HEK293 (cell line): ENCODE results near the gene C1QC.
A peak's percentile ranks its signal among the peaks of the same experiment; 100 is the strongest.

ENCODE experiments used
- CTCF ChIA-PET: fragments of 350-600 bp; formaldehyde crosslinking; extraction: SDS; loops from one replicate; lab custom pipeline; 2021; ENCODE audit warnings: antibody characterized with exemption; lab: Yijun Ruan, JAX
- POLR2A ChIA-PET: fragments of 300-600 bp; formaldehyde crosslinking; extraction: SDS; loops from one replicate; lab custom pipeline; 2020; ENCODE audit warnings: antibody characterized with exemption, inconsistent platforms; lab: Yijun Ruan, JAX
- H3K27ac ChIP-seq: fragments of 200-500 bp; sonication (Bioruptor generic); 2 replicates; pipeline ENCODE4 v1.5.1; 2014; ENCODE audit warnings: low read depth, low read length, control low read depth, inconsistent platforms; ENCODE audit errors: extremely low read depth
- H3K36me3 ChIP-seq, 2 experiments: fragments of 200-500 bp in 1 of 2; sonication (Bioruptor generic) in 1 of 2; 1 replicate in 1 of 2; 2 replicates in 1 of 2; pipeline ENCODE4 v1.5.1; 2014 to 2017; ENCODE audit warnings: inconsistent platforms in 2 of 2, low read length in 2 of 2; ENCODE audit not compliant: control insufficient read depth in 2 of 2, insufficient read depth in 1 of 2
- H3K4me1 ChIP-seq: fragments of 200-500 bp; sonication (Bioruptor generic); 2 replicates; pipeline ENCODE4 v1.5.1; 2014; ENCODE audit warnings: mild to moderate bottlenecking, low read length, inconsistent platforms; ENCODE audit not compliant: control insufficient read depth, insufficient read depth
- H3K4me3 ChIP-seq: 2 replicates; pipeline ENCODE4 v1.5.1; 2011; ENCODE audit warnings: low read depth, mild to moderate bottlenecking, control low read depth, low read length, moderate library complexity
- H3K9me3 ChIP-seq: fragments of 200-500 bp; sonication (Bioruptor generic); 2 replicates; pipeline ENCODE4 v1.5.1; 2014; ENCODE audit warnings: low read depth, low read length, inconsistent platforms; ENCODE audit not compliant: control insufficient read depth, insufficient read depth
- IKZF3 ChIP-seq: fragments of 450-650 bp; IDR thresholded peaks from 2 replicates; pipeline ENCODE4 v1.5.0; 2018; ENCODE audit warnings: missing biosample characterization, mild to moderate bottlenecking, missing genetic modification characterization, moderate library complexity
- KLF1 ChIP-seq: fragments of 450-650 bp; formaldehyde crosslinking; IDR thresholded peaks from 2 replicates; pipeline ENCODE4 v1.5.1; 2016; ENCODE audit warnings: missing biosample characterization, missing genetic modification characterization
- KLF10 ChIP-seq: fragments of 450-650 bp; IDR thresholded peaks from 2 replicates; pipeline ENCODE4 v1.5.1; 2018; ENCODE audit warnings: missing biosample characterization, mild to moderate bottlenecking, missing genetic modification characterization
- ZIC2 ChIP-seq: fragments of 450-650 bp; formaldehyde crosslinking; IDR thresholded peaks from 2 replicates; pipeline ENCODE4 v1.5.1; 2016; ENCODE audit warnings: missing biosample characterization, missing genetic modification characterization
- ZNF280C ChIP-seq: fragments of 450-650 bp; formaldehyde crosslinking; IDR thresholded peaks from 2 replicates; pipeline ENCODE4 v1.5.1; 2016; ENCODE audit warnings: missing biosample characterization, missing genetic modification characterization
- ZNF350 ChIP-seq: fragments of 450-650 bp; formaldehyde crosslinking; IDR thresholded peaks from 2 replicates; pipeline ENCODE4 v1.5.0; 2017; ENCODE audit warnings: missing biosample characterization, mild to moderate bottlenecking, missing genetic modification characterization
- ZNF530 ChIP-seq: fragments of 450-650 bp; formaldehyde crosslinking; IDR thresholded peaks from 2 replicates; pipeline ENCODE4 v1.5.1; 2016; ENCODE audit warnings: low read depth, missing biosample characterization, missing genetic modification characterization
- ZNF623 ChIP-seq: fragments of 450-650 bp; formaldehyde crosslinking; IDR thresholded peaks from 2 replicates; pipeline ENCODE4 v1.5.1; 2016; ENCODE audit warnings: missing biosample characterization, missing genetic modification characterization
- ZNF658 ChIP-seq: fragments of 450-650 bp; formaldehyde crosslinking; IDR thresholded peaks from 2 replicates; pipeline ENCODE4; 2016; ENCODE audit warnings: missing biosample characterization, missing genetic modification characterization
- ZNF670 ChIP-seq: fragments of 450-650 bp; formaldehyde crosslinking; IDR thresholded peaks from 2 replicates; pipeline ENCODE4 v1.5.1; 2016; ENCODE audit warnings: missing biosample characterization, missing genetic modification characterization, low read depth
- ZNF76 ChIP-seq: fragments of 450-650 bp; formaldehyde crosslinking; IDR thresholded peaks from 2 replicates; pipeline ENCODE4; 2016; ENCODE audit warnings: low read depth, missing biosample characterization, missing genetic modification characterization, borderline replicate concordance
- ZNF768 ChIP-seq: fragments of 450-650 bp; formaldehyde crosslinking; IDR thresholded peaks from 2 replicates; pipeline ENCODE4 v1.5.1; 2018; ENCODE audit warnings: missing biosample characterization, mild to moderate bottlenecking, missing genetic modification characterization
- ZSCAN23 ChIP-seq: fragments of 450-650 bp; formaldehyde crosslinking; IDR thresholded peaks from 2 replicates; pipeline ENCODE4 v1.5.1; 2016; ENCODE audit warnings: missing biosample characterization, missing genetic modification characterization
- TF ChIP-seq, protein P1 (sequence below): fragments of 450-650 bp; formaldehyde crosslinking; IDR thresholded peaks from 2 replicates; pipeline ENCODE4 v1.5.1; 2017; ENCODE audit warnings: missing biosample characterization, mild to moderate bottlenecking, missing genetic modification characterization, moderate library complexity
- TF ChIP-seq, protein P2 (sequence below): fragments of 450-650 bp; formaldehyde crosslinking; IDR thresholded peaks from 2 replicates; pipeline ENCODE4 v1.5.1; 2016; ENCODE audit warnings: missing biosample characterization, missing genetic modification characterization, low read depth
- TF ChIP-seq, protein P3 (sequence below): fragments of 450-650 bp; formaldehyde crosslinking; optimal IDR thresholded peaks from 2 replicates; pipeline ENCODE3; 2016; ENCODE audit warnings: missing biosample characterization, mild to moderate bottlenecking, missing genetic modification characterization

Gene C1QC

GRCh38 chr1:22636353-22636752 lies 7.1 kb upstream of the C1QC start, which contains the start of gene C1QA:
C1QA (plus strand) TSS chr1:22636628; CDS start chr1:22637617, 989 bp downstream.
- ChIA-PET POLR2A (no interaction called here), CTCF (interaction anchor here (0.6 to 1.3 kb wide), 2 partner anchors 157 to 216 kb away, joined by 3 read pairs; no protein-coding TSS in a partner anchor)
- no peak within 1 kb of the TSS for H3K27ac ChIP-seq
- no peaks in the 10 kb centered on the region for H3K9me3 ChIP-seq
- H3K36me3 ChIP-seq = no peaks in the 10 kb centered on the region
- no peak within 1 kb of the TSS for H3K4me3 ChIP-seq
- no peaks in the 10 kb centered on the region for H3K4me1 ChIP-seq
- no peak for TF ChIP-seq ZNF530
- peak; percentile 74 for TF ChIP-seq ZIC2 (tag by site-specific recombination)

DNA sequence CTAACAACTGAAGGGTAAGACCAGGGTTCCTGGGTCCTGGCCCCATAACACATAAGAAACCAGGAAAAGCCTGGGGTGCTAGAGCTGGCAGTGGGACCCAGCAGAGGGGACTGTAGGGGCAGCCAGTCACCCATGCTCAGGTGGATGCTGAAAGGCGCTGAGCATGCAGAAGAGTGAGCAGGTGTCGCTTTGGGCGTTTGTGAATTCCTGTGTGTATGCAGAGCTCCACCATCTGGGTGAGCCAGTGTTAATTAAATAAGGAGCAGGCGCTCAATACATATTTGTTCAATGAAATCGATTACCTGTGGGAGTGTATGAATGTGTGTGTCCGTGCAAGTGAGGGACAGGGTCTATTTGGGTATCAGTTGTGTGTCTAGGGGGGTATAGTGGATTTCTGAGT lies 6.5 kb upstream of the C1QC start:
- Histone ChIP-seq H3K36me3 (no peaks in the 10 kb centered on the region), H3K27ac (no peak overlapping the region), H3K4me3 (no peak overlapping the region), H3K4me1 (no peaks in the 10 kb centered on the region), H3K9me3 (no peaks in the 10 kb centered on the region)
- POLR2A ChIA-PET = no interaction called here
- CTCF ChIA-PET = interaction anchor here (1.3 kb wide), 1 partner anchor 217 kb away, joined by 3 read pairs; no protein-coding TSS in a partner anchor
- TF ChIP-seq, protein P1, sequence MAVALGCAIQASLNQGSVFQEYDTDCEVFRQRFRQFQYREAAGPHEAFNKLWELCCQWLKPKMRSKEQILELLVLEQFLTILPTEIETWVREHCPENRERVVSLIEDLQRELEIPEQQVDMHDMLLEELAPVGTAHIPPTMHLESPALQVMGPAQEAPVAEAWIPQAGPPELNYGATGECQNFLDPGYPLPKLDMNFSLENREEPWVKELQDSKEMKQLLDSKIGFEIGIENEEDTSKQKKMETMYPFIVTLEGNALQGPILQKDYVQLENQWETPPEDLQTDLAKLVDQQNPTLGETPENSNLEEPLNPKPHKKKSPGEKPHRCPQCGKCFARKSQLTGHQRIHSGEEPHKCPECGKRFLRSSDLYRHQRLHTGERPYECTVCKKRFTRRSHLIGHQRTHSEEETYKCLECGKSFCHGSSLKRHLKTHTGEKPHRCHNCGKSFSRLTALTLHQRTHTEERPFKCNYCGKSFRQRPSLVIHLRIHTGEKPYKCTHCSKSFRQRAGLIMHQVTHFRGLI = no peak
- TF ChIP-seq KLF1 (tag by site-specific recombination) (no peak), ZSCAN23 (tag by site-specific recombination) (no peak), ZNF76 (tag by site-specific recombination) (no peak), ZNF350 (tag by site-specific recombination) (no peak), ZNF658 (tag by site-specific recombination) (no peak), ZNF280C (tag by site-specific recombination) (no peak), ZNF623 (tag by site-specific recombination) (no peak), IKZF3 (no peak), KLF10 (tag by site-specific recombination) (no peak)
- TF ChIP-seq, protein P2, sequence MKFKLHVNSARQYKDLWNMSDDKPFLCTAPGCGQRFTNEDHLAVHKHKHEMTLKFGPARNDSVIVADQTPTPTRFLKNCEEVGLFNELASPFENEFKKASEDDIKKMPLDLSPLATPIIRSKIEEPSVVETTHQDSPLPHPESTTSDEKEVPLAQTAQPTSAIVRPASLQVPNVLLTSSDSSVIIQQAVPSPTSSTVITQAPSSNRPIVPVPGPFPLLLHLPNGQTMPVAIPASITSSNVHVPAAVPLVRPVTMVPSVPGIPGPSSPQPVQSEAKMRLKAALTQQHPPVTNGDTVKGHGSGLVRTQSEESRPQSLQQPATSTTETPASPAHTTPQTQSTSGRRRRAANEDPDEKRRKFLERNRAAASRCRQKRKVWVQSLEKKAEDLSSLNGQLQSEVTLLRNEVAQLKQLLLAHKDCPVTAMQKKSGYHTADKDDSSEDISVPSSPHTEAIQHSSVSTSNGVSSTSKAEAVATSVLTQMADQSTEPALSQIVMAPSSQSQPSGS (tag by site-specific recombination) = no peak
- TF ChIP-seq, protein P3, sequence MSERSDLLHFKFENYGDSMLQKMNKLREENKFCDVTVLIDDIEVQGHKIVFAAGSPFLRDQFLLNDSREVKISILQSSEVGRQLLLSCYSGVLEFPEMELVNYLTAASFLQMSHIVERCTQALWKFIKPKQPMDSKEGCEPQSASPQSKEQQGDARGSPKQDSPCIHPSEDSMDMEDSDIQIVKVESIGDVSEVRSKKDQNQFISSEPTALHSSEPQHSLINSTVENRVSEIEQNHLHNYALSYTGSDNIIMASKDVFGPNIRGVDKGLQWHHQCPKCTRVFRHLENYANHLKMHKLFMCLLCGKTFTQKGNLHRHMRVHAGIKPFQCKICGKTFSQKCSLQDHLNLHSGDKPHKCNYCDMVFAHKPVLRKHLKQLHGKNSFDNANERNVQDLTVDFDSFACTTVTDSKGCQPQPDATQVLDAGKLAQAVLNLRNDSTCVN (tag by site-specific recombination) = no peak

GRCh38 chr1:22637907-22638445 lies 5.5 kb upstream of the C1QC start:
- no peaks in the 10 kb centered on the region for H3K9me3 ChIP-seq
- no peaks in the 10 kb centered on the region for H3K36me3 ChIP-seq
- ChIA-PET POLR2A (no interaction called here), CTCF (interaction anchor here (5.4 kb wide), 1 partner anchor 217 kb away, joined by 93 read pairs; no protein-coding TSS in a partner anchor)
- peak; percentile 45; the same call in 1 of the 2 replicates for TF ChIP-seq ZNF768 (tag by site-specific recombination)
- TF ChIP-seq ZNF670 (tag by site-specific recombination) = no peak
- no peaks in the 10 kb centered on the region for H3K4me1 ChIP-seq
- H3K4me3 ChIP-seq = no peak overlapping the region
- H3K27ac ChIP-seq = no peak overlapping the region
